Measurements from ENCODE around the gene PANK3.

The PANK3 gene

GRCh38 chr5:168602517-168602916 is 23.3 kb upstream of the PANK3 start:
- no peak overlapping the region for H2AFZ ChIP-seq (ENCODE audit: low read depth, low read length)
- no peak overlapping the region for H2BK15ac ChIP-seq (ENCODE audit: low read depth, poor library complexity, severe bottlenecking)
- H3K27me3 ChIP-seq (ENCODE audit: control insufficient read depth in 1 of 2, insufficient read depth in 1 of 2, low read length in 2 of 2): peaks cover 4 to 10% of the 10 kb centered on the region in 2 experiments
- H2BK12ac ChIP-seq (ENCODE audit: low read length in 2 of 2): no peak overlapping the region
- H3K9me3 ChIP-seq (ENCODE audit: control insufficient read depth, low read length): no peaks in the 10 kb centered on the region
- DNase-seq: no peak
- H3K14ac ChIP-seq (ENCODE audit: low read length in 2 of 2): no peak overlapping the region
- H3K23ac ChIP-seq (ENCODE audit: low read length in 2 of 2): no peak overlapping the region
- H4K8ac ChIP-seq (ENCODE audit: low read length): no peak overlapping the region
- no peak overlapping the region for H3K4me2 ChIP-seq (ENCODE audit: low read length, poor library complexity, severe bottlenecking)
- peaks cover 2% of the 10 kb centered on the region for H3K4me1 ChIP-seq (ENCODE audit: control insufficient read depth, insufficient read depth, low read depth, low read length)
- no peak overlapping the region for H4K91ac ChIP-seq (ENCODE audit: low read length)
- no peak overlapping the region for H3K4ac ChIP-seq (ENCODE audit: low read depth in 1 of 2, low read length in 2 of 2)
- H3K36me3 ChIP-seq (ENCODE audit: control insufficient read depth in 1 of 2, insufficient read depth in 2 of 2, low read depth in 1 of 2, low read length in 2 of 2): no peaks in the 10 kb centered on the region
- H2BK120ac ChIP-seq (ENCODE audit: low read depth, low read length): no peak overlapping the region
- no peak overlapping the region for H3K18ac ChIP-seq (ENCODE audit: low read depth in 1 of 2, low read length in 2 of 2)
- no peak overlapping the region for H3K27ac ChIP-seq (ENCODE audit: low read length, poor library complexity, severe bottlenecking)
- no peak overlapping the region for H2AK5ac ChIP-seq (ENCODE audit: low read length, severe bottlenecking)
- H3K9ac ChIP-seq (ENCODE audit: low read length): no peak overlapping the region
- H2BK5ac ChIP-seq (ENCODE audit: low read depth, low read length, poor library complexity, severe bottlenecking): no peak overlapping the region
- H3K79me1 ChIP-seq (replicated peaks; ENCODE audit: low read length, poor library complexity, severe bottlenecking): no peaks in the 10 kb centered on the region
- no peak overlapping the region for H3K4me3 ChIP-seq (ENCODE audit: insufficient read depth in 1 of 2, low read depth in 1 of 2, low read length in 2 of 2)

- no peak overlapping the region for H3K4ac ChIP-seq (ENCODE audit: low read depth in 1 of 2, low read length in 2 of 2)
- H4K8ac ChIP-seq (ENCODE audit: low read length): no peak overlapping the region
- H3K27ac ChIP-seq (ENCODE audit: low read length, poor library complexity, severe bottlenecking): no peak overlapping the region
- H3K4me1 ChIP-seq (ENCODE audit: control insufficient read depth, insufficient read depth, low read depth, low read length): peaks cover 2% of the 10 kb centered on the region
- no peaks in the 10 kb centered on the region for H3K79me1 ChIP-seq (replicated peaks; ENCODE audit: low read length, poor library complexity, severe bottlenecking)
- no peak overlapping the region for H3K4me2 ChIP-seq (ENCODE audit: low read length, poor library complexity, severe bottlenecking)
- DNase-seq: no peak
- H3K27me3 ChIP-seq (ENCODE audit: control insufficient read depth in 1 of 2, insufficient read depth in 1 of 2, low read length in 2 of 2): peaks cover 4 to 13% of the 10 kb centered on the region in 2 experiments
- no peaks in the 10 kb centered on the region for H3K9me3 ChIP-seq (ENCODE audit: control insufficient read depth, low read length)
- no peak overlapping the region for H2BK5ac ChIP-seq (ENCODE audit: low read depth, low read length, poor library complexity, severe bottlenecking)
- 79% methylated on average over 2 of the region's 2 CpGs for WGBS
- no peak overlapping the region for H2BK15ac ChIP-seq (ENCODE audit: low read depth, poor library complexity, severe bottlenecking)
- H3K23ac ChIP-seq (ENCODE audit: low read length in 2 of 2): no peak overlapping the region
- no peaks in the 10 kb centered on the region for H3K36me3 ChIP-seq (ENCODE audit: control insufficient read depth in 1 of 2, insufficient read depth in 2 of 2, low read depth in 1 of 2, low read length in 2 of 2)
- no peak overlapping the region for H3K9ac ChIP-seq (ENCODE audit: low read length)
- no peak overlapping the region for H2AK5ac ChIP-seq (ENCODE audit: low read length, severe bottlenecking)
- H3K4me3 ChIP-seq (ENCODE audit: insufficient read depth in 1 of 2, low read depth in 1 of 2, low read length in 2 of 2): no peak overlapping the region
- no peak overlapping the region for H3K14ac ChIP-seq (ENCODE audit: low read length in 2 of 2)
- no peak overlapping the region for H3K18ac ChIP-seq (ENCODE audit: low read depth in 1 of 2, low read length in 2 of 2)
- H2AFZ ChIP-seq (ENCODE audit: low read depth, low read length): no peak overlapping the region
- no peak overlapping the region for H2BK120ac ChIP-seq (ENCODE audit: low read depth, low read length)
- H2BK12ac ChIP-seq (ENCODE audit: low read length in 2 of 2): no peak overlapping the region
- no peak overlapping the region for H4K91ac ChIP-seq (ENCODE audit: low read length)
Observed at GRCh38 chr5:168601972-168602371, 22.8 kb upstream of the PANK3 start.

GRCh38 chr5:168600409-168600808 is 21.2 kb upstream of the PANK3 start:
- peaks cover 4 to 11% of the 10 kb centered on the region in 2 experiments for H3K27me3 ChIP-seq (ENCODE audit: control insufficient read depth in 1 of 2, insufficient read depth in 1 of 2, low read length in 2 of 2)
- no peak overlapping the region for H2BK5ac ChIP-seq (ENCODE audit: low read depth, low read length, poor library complexity, severe bottlenecking)
- WGBS: 47% methylated on average over 2 of the region's 3 CpGs
- no peak for DNase-seq
- no peak overlapping the region for H2AK5ac ChIP-seq (ENCODE audit: low read length, severe bottlenecking)
- H3K14ac ChIP-seq (ENCODE audit: low read length in 2 of 2): no peak overlapping the region
- H3K4me2 ChIP-seq (ENCODE audit: low read length, poor library complexity, severe bottlenecking): no peak overlapping the region
- H3K4me1 ChIP-seq (ENCODE audit: control insufficient read depth, insufficient read depth, low read depth, low read length): peaks cover 2% of the 10 kb centered on the region
- H2BK12ac ChIP-seq (ENCODE audit: low read length in 2 of 2): no peak overlapping the region
- H3K4me3 ChIP-seq (ENCODE audit: insufficient read depth in 1 of 2, low read depth in 1 of 2, low read length in 2 of 2): no peak overlapping the region
- no peak overlapping the region for H3K18ac ChIP-seq (ENCODE audit: low read depth in 1 of 2, low read length in 2 of 2)
- no peaks in the 10 kb centered on the region for H3K9me3 ChIP-seq (ENCODE audit: control insufficient read depth, low read length)
- no peak overlapping the region for H3K27ac ChIP-seq (ENCODE audit: low read length, poor library complexity, severe bottlenecking)
- no peak overlapping the region for H4K91ac ChIP-seq (ENCODE audit: low read length)
- no peak overlapping the region for H3K23ac ChIP-seq (ENCODE audit: low read length in 2 of 2)
- no peak overlapping the region for H2BK120ac ChIP-seq (ENCODE audit: low read depth, low read length)
- no peak overlapping the region for H2BK15ac ChIP-seq (ENCODE audit: low read depth, poor library complexity, severe bottlenecking)
- H4K8ac ChIP-seq (ENCODE audit: low read length): no peak overlapping the region
- no peaks in the 10 kb centered on the region for H3K36me3 ChIP-seq (ENCODE audit: control insufficient read depth in 1 of 2, insufficient read depth in 2 of 2, low read depth in 1 of 2, low read length in 2 of 2)
- H3K4ac ChIP-seq (ENCODE audit: low read depth in 1 of 2, low read length in 2 of 2): no peak overlapping the region
- H3K79me1 ChIP-seq (replicated peaks; ENCODE audit: low read length, poor library complexity, severe bottlenecking): no peaks in the 10 kb centered on the region
- H3K9ac ChIP-seq (ENCODE audit: low read length): no peak overlapping the region
- no peak overlapping the region for H2AFZ ChIP-seq (ENCODE audit: low read depth, low read length)

GRCh38 chr5:168599826-168600225 is 20.7 kb upstream of the PANK3 start:
- peaks cover 2% of the 10 kb centered on the region for H3K4me1 ChIP-seq (ENCODE audit: control insufficient read depth, insufficient read depth, low read depth, low read length)
- whole genome bisulfite sequencing: 96% methylated on average over 10 of the region's 10 CpGs

More at GRCh38 chr5:168599826-168600225, 20.7 kb upstream of the PANK3 start:
- Histone ChIP-seq H3K4me2 (ENCODE audit: low read length, poor library complexity, severe bottlenecking) (no peak overlapping the region), H2BK15ac (ENCODE audit: low read depth, poor library complexity, severe bottlenecking) (no peak overlapping the region), H3K9me3 (ENCODE audit: control insufficient read depth, low read length) (no peaks in the 10 kb centered on the region), H4K8ac (ENCODE audit: low read length) (no peak overlapping the region), H4K91ac (ENCODE audit: low read length) (no peak overlapping the region), H2AFZ (ENCODE audit: low read depth, low read length) (no peak overlapping the region), H3K79me1 (replicated peaks; ENCODE audit: low read length, poor library complexity, severe bottlenecking) (no peaks in the 10 kb centered on the region), H3K27ac (ENCODE audit: low read length, poor library complexity, severe bottlenecking) (no peak overlapping the region), H3K9ac (ENCODE audit: low read length) (no peak overlapping the region), H3K18ac (ENCODE audit: low read depth in 1 of 2, low read length in 2 of 2) (no peak overlapping the region), H3K23ac (ENCODE audit: low read length in 2 of 2) (no peak overlapping the region), H3K36me3 (ENCODE audit: control insufficient read depth in 1 of 2, insufficient read depth in 2 of 2, low read depth in 1 of 2, low read length in 2 of 2) (no peaks in the 10 kb centered on the region), H2BK5ac (ENCODE audit: low read depth, low read length, poor library complexity, severe bottlenecking) (no peak overlapping the region), H2BK12ac (ENCODE audit: low read length in 2 of 2) (no peak overlapping the region), H3K27me3 (ENCODE audit: control insufficient read depth in 1 of 2, insufficient read depth in 1 of 2, low read length in 2 of 2) (peaks cover 4 to 10% of the 10 kb centered on the region in 2 experiments), H3K14ac (ENCODE audit: low read length in 2 of 2) (no peak overlapping the region), H3K4me3 (ENCODE audit: insufficient read depth in 1 of 2, low read depth in 1 of 2, low read length in 2 of 2) (no peak overlapping the region), H3K4ac (ENCODE audit: low read depth in 1 of 2, low read length in 2 of 2) (no peak overlapping the region), H2BK120ac (ENCODE audit: low read depth, low read length) (no peak overlapping the region), H2AK5ac (ENCODE audit: low read length, severe bottlenecking) (no peak overlapping the region)
- no peak for DNase-seq
